ENCODE results near the gene PPARA.

PPARA gene

DNA sequence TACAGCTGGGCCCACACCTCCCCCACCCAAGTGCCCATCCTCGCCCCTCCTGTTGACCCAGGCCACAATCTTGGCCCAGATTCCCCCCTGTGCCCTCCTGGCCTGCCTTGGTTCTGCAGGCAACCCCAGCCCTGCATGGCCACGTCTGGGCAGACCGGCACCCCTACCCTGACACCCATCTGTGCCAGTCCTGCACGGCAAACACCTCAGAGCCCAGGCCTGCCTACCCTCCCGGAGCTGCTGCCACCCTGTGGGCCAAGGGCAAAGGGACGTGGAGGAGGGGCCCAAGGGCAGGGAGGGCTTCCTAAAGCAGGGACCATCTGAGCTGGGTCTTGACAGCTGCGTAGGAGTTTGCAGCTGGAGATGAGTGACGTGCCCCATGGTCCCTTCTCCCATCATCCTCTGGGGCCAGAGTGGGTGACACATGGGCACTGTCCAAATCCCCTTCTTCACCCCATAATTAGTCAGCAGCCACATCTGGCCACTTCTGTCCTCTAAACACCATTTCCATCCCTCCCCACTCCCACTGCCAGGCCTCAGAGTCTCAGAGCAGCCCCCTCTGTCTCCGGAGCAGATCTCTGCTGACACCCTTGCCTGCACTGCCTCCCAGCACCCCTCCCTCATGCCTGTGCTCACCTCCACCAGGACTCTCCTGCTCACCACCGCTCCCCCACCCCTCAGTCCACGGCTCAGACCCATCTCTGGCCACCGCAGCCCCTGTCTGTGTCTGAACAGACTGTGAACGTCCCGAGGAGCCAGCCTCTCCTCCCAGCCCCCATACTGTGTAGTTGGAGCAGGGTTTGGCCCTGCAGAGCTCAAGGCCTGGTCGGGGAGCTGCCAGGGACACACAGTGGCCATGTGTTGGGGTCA is 35.6 kb upstream of the PPARA start:
- DNase-seq = no peak

DNA sequence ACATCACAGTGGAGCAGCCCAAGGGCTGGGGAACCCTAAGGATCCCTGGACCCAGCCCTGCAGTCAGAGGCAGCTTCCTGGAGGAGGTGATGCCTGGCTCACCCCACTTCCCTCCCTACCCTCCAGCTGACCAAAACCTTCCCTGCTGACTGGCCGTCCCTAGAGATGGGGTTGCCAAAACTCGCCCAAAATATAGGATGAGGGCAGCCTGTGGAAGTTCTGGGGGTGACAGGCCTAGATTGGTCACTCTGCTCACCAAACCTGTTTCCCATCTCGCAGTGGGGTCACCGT is 35.0 kb upstream of the PPARA start:
- DNase-seq = no peak

DNA sequence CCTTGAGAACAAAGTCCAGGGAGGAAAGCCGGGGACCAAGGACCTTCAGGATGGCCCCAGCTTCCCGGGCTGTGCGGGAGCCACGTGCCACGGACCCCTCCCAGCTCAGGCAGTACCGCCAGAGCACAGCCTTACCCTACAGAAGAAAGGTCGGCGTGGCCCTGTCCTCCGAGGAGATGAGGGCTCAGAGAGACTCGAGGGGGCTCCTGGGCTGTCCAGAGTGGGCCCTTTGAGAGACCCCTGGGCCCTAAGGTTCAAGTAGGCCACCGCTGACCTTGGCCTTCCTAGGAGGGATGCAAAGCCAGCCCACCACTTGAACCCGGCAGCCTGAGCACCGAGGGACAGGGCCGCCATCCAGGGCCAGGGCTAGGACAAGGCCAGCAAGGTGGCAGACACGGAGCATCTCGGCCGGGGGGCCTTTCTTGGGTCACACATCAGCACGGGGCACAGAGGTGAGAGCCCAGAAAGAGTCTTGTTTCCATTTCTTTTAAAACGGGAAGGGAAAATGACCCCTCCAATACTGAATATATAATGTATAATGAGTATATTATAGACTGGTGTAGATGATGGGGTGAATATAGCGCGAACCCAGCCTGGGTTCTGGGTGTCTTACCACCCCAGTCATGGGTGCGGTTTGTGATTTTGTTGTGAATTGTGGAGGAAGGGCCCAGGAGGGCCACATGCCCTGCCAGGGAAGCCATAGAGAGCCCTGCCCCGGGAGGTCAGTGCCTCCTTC is 34.4 kb upstream of the PPARA start:
- DNase-seq = no peak

GRCh38 chr22:46116491-46116958 is 33.8 kb upstream of the PPARA start:
- peak; percentile 92 for DNase-seq

GRCh38 chr22:46117206-46118199 is 32.8 kb upstream of the PPARA start:
- DNase-seq = no peak

DNA sequence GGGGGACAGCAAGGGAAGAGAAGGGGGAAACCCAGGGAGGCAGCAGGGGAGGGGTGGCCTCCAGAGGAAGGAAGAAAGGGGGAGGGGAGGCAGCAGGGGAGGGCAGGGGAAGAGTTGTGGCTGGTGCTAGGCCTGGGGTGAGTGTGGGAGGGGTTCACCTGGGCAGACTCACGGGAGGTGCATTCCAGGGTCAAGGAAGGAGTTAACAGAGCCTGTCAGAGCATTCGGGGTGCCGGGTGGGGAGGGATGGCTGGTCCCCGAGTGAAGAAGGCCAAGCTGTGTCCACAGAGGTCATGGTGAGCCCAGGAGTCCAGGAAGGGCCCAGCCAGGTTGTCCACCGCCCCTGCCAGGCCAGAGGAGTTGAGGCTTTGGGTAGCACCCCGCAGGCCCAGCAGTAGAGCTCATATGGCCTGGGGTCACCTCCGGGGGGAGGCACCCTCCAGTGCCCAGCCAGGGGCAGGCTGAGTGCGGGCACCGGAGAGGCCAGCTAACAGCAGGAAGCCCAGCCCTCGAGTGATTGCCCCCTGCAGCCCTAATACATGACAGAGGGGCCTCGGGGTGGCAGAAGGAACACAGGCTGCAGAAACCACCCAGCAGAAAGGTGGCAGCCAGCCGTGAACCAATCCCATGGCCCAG is 31.1 kb upstream of the PPARA start:
- DNase-seq = no peak

- DNase-seq = no peak
Measured at GRCh38 chr22:46119729-46120419, 30.5 kb upstream of the PPARA start.

DNA sequence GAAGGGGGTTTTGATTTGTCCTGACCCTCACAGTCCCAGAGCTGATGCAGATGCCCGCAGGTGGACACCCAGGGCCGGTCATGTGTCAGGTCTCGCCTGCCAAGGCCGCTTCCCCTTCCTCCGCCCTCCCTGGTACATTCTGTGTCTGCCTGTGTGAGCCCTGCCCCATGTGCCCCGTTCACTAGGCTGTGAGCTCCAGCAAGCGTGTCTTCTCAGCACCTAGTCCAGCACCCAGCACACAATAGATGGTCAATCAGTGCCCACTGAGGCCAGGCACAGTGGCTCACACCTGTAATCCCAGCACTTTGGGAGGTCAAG is 29.9 kb upstream of the PPARA start:
- DNase-seq = no peak

DNA sequence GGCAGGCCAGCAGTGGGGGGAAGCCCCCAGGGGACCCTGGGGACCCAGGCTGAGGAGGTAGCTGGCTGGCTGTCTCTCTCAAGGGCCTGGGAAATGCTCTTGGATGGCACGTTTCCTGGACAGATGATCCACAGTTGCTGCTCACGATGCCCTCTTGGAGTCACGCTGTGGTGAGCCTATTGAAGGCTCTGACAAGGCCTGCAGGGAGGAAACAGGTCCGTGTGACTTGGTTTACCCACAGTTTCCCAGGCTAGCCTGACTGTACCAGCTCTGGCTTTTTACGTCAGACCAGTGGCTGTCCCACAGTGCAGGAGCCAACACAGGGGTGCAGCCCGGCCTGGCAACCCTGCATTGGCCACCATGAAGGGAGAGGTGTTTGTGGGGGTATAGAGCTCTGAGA is 29.2 kb upstream of the PPARA start:
- DNase-seq = no peak

GRCh38 chr22:46121523-46122287 is 28.6 kb upstream of the PPARA start:
- no peak for DNase-seq

- DNase-seq = peak; percentile 80
Measured at GRCh38 chr22:46122511-46122971, 27.8 kb upstream of the PPARA start.

- no peak for DNase-seq
Measured at GRCh38 chr22:46122980-46123693, 27.2 kb upstream of the PPARA start.

DNA sequence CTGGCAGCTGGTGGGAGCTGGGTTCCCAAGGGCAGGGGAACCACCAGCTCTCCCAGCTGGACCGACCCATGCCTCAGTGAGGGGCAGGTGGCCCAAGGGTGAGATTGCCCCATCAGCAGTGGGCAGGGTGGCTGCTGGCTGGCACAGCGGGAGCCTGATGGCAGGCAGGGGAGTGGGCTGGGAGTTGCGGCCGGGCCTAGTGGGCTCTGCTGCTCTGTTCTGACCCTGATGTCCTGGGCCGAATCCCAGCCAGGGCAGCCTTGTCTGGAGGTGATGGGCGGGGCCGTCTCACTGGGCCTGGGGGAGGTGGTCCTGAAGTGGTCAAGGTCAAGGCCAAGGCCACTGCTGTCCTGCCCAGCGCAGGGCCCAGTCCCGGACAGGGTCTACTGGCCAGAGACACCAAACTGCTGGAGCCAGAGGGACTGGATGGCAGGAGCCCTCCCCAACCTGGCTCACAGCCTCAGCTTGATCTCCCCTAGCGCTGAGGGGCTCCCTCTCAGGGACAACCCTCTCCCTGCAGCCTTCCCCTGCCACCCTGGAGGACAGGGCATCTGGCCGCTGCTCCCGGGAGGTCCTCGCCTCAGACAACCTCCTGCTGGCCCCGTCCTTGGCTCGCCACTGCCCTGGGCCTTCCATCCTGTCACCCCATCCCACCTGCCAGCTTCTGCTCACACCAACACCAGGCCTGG is 26.5 kb upstream of the PPARA start:
- DNase-seq = no peak

- DNase-seq = no peak
Measured at GRCh38 chr22:46124383-46125144, 25.8 kb upstream of the PPARA start.

GRCh38 chr22:46125311-46125710 is 25.0 kb upstream of the PPARA start:
- DNase-seq = no peak

- DNase-seq = no peak
Measured at GRCh38 chr22:46125816-46126765, 24.2 kb upstream of the PPARA start.

GRCh38 chr22:46126853-46127385 is 23.4 kb upstream of the PPARA start:
- DNase-seq = no peak

GRCh38 chr22:46127556-46127955 is 22.8 kb upstream of the PPARA start:
- DNase-seq = no peak

All from CD4-positive, alpha-beta T cell treated with Interleukin-6 for 4 hours (primary cell).